H9 (cell line): ENCODE measurements around the gene PLK3. TPM values are rescaled to one million over a fixed set of nuclear protein-coding genes. Genes with fewer than 3 reads are reported as not detected.
A peak's percentile ranks its signal among the peaks of the same experiment; 100 is the strongest.
"Not testable (repeated sequence)": the region's sequence is repeated elsewhere in the genome, so short reads cannot be mapped to it uniquely, and the experiment has no call there.

Source experiments
- DNase-seq: peaks from one replicate; pipeline ENCODE4 v3.0.0-alpha.2; 2017
- H2AFZ ChIP-seq: one replicate; pipeline ENCODE4 v1.6.1; 2013; ENCODE audit warnings: mild to moderate bottlenecking, low read length, control low read depth, moderate library complexity
- H2AK5ac ChIP-seq: 2 replicates; pipeline ENCODE4 v1.6.1; 2013; ENCODE audit warnings: low read length, control low read depth, mixed read lengths; ENCODE audit not compliant: insufficient read length
- H2BK120ac ChIP-seq: one replicate; pipeline ENCODE4 v1.6.1; 2013; ENCODE audit warnings: low read depth, mild to moderate bottlenecking, low read length, control low read depth, inconsistent platforms; ENCODE audit not compliant: poor library complexity, severe bottlenecking
- H2BK12ac ChIP-seq: 2 replicates; pipeline ENCODE4 v1.6.1; 2013; ENCODE audit warnings: low read length, control low read depth, mixed read lengths, low read depth; ENCODE audit not compliant: insufficient read length
- H2BK15ac ChIP-seq: 2 replicates; pipeline ENCODE4 v1.6.1; 2013; ENCODE audit warnings: low read depth, low read length, control low read depth
- H2BK20ac ChIP-seq: one replicate; pipeline ENCODE4 v1.6.1; 2013; ENCODE audit warnings: low read depth, mild to moderate bottlenecking, low read length, control low read depth, inconsistent platforms; ENCODE audit not compliant: poor library complexity, severe bottlenecking
- H2BK5ac ChIP-seq: 2 replicates; pipeline ENCODE4 v1.6.1; 2013; ENCODE audit warnings: low read length, control low read depth, mixed read lengths; ENCODE audit not compliant: insufficient read length
- H3K14ac ChIP-seq: 2 replicates; pipeline ENCODE4 v1.6.1; 2013; ENCODE audit warnings: low read length, control low read depth; ENCODE audit not compliant: insufficient read depth
- H3K18ac ChIP-seq: 2 replicates; pipeline ENCODE4 v1.6.1; 2013; ENCODE audit warnings: low read depth, mild to moderate bottlenecking, mixed read lengths, low read length, control low read depth; ENCODE audit not compliant: insufficient read length
- H3K23ac ChIP-seq: 2 replicates; pipeline ENCODE4 v1.6.1; 2013; ENCODE audit warnings: low read length, control low read depth, mixed read lengths, low read depth; ENCODE audit not compliant: insufficient read length
- H3K23me2 ChIP-seq: 2 replicates; pipeline ENCODE4 v1.6.1; 2013; ENCODE audit warnings: low read depth, mild to moderate bottlenecking, mixed read lengths, low read length, control low read depth; ENCODE audit not compliant: insufficient read length, poor library complexity, severe bottlenecking
- H3K27ac ChIP-seq: 2 replicates; pipeline ENCODE4 v1.5.1; 2013; ENCODE audit warnings: low read length, control low read depth, mixed read lengths, low read depth; ENCODE audit not compliant: insufficient read length
- H3K27me3 ChIP-seq: 2 replicates; pipeline ENCODE4 v1.6.1; 2013; ENCODE audit warnings: low read length, control low read depth, inconsistent platforms; ENCODE audit not compliant: insufficient read depth
- H3K4ac ChIP-seq: 2 replicates; pipeline ENCODE4 v1.6.1; 2013; ENCODE audit warnings: low read depth, mild to moderate bottlenecking, control low read depth, inconsistent platforms, low read length, moderate library complexity
- H3K4me1 ChIP-seq: 2 replicates; pipeline ENCODE4 v1.6.1; 2013; ENCODE audit warnings: low read length, control low read depth, inconsistent platforms; ENCODE audit not compliant: insufficient read depth
- H3K4me2 ChIP-seq: 2 replicates; pipeline ENCODE4 v1.6.1; 2013; ENCODE audit warnings: low read length, control low read depth, mixed read lengths; ENCODE audit not compliant: insufficient read length, insufficient read depth
- H3K56ac ChIP-seq: 2 replicates; pipeline ENCODE4 v1.6.1; 2013; ENCODE audit warnings: low read depth, mild to moderate bottlenecking, mixed read lengths, low read length, control low read depth; ENCODE audit not compliant: insufficient read length
- H3K79me1 ChIP-seq: 2 replicates; pipeline ENCODE4 v1.6.1; 2013; ENCODE audit warnings: low read depth, mild to moderate bottlenecking, moderate library complexity, low read length, control low read depth, inconsistent platforms; ENCODE audit not compliant: insufficient read depth, poor library complexity, severe bottlenecking
- H3K79me2 ChIP-seq: 2 replicates; pipeline ENCODE4 v1.6.1; 2013; ENCODE audit warnings: low read length, control low read depth, inconsistent platforms; ENCODE audit not compliant: insufficient read depth
- H3K9ac ChIP-seq: 2 replicates; pipeline ENCODE4 v1.6.1; 2013; ENCODE audit warnings: low read length, control low read depth, mixed read lengths; ENCODE audit not compliant: insufficient read length; ENCODE audit errors: extremely low read depth
- H3K9me3 ChIP-seq: one replicate; pipeline ENCODE4 v1.6.1; 2013; ENCODE audit warnings: low read depth, low read length, inconsistent platforms; ENCODE audit not compliant: control insufficient read depth
- H3T11ph ChIP-seq: one replicate; pipeline ENCODE4 v1.6.1; 2013; ENCODE audit warnings: mild to moderate bottlenecking, low read length, control low read depth, inconsistent platforms
- H4K20me1 ChIP-seq: one replicate; pipeline ENCODE4 v1.6.1; 2013; ENCODE audit not compliant: control insufficient read depth, insufficient read length, insufficient read depth
- H4K5ac ChIP-seq: 2 replicates; pipeline ENCODE4 v1.6.1; 2013; ENCODE audit warnings: low read depth, mild to moderate bottlenecking, mixed read lengths, low read length, control low read depth; ENCODE audit not compliant: insufficient read length
- H4K8ac ChIP-seq: replicated peaks from 2 replicates; pipeline ENCODE4 v1.6.1; 2013; ENCODE audit warnings: low read length, control low read depth, mixed read lengths, low read depth; ENCODE audit not compliant: insufficient read length
- H4K91ac ChIP-seq: 2 replicates; pipeline ENCODE4 v1.6.1; 2013; ENCODE audit warnings: low read depth, mild to moderate bottlenecking, moderate library complexity, mixed read lengths, low read length, control low read depth; ENCODE audit not compliant: insufficient read length
- H3K27ac Mint-ChIP-seq, 3 experiments: 2 replicates in 2 of 3; 3 replicates in 1 of 3; pipeline ENCODE4 v1.8.0; 2020 to 2021; ENCODE audit warnings: mixed read lengths in 3 of 3, mild to moderate bottlenecking in 1 of 3, moderate library complexity in 1 of 3
- H3K27me3 Mint-ChIP-seq: 2 replicates; pipeline ENCODE4 v1.8.0; 2021; ENCODE audit warnings: low read depth, mild to moderate bottlenecking, moderate library complexity, mixed read lengths
- H3K36me3 Mint-ChIP-seq, 3 experiments: 2 replicates in 2 of 3; 3 replicates in 1 of 3; pipeline ENCODE4 v1.8.0; 2020 to 2021; ENCODE audit warnings: low read depth in 3 of 3, mixed read lengths in 3 of 3; ENCODE audit not compliant: insufficient read depth in 1 of 3
- H3K4me1 Mint-ChIP-seq, 2 experiments: 2 replicates each; pipeline ENCODE4 v1.8.0; 2020; ENCODE audit warnings: mixed read lengths in 2 of 2
- H3K4me3 Mint-ChIP-seq, 2 experiments: 2 replicates in 1 of 2; 3 replicates in 1 of 2; pipeline ENCODE4 v1.8.0; 2020 to 2021; ENCODE audit warnings: mild to moderate bottlenecking in 2 of 2, mixed read lengths in 2 of 2, moderate library complexity in 1 of 2
- H3K9me3 Mint-ChIP-seq, 2 experiments: 2 replicates in 1 of 2; 3 replicates in 1 of 2; pipeline ENCODE4 v1.8.0; 2020; ENCODE audit warnings: mild to moderate bottlenecking in 2 of 2, mixed read lengths in 2 of 2, moderate library complexity in 1 of 2
- CTCF ChIP-seq: fragments of 200-600 bp; sonication (generic); conservative IDR thresholded peaks from 3 replicates; pipeline ENCODE4 v1.8.0; 2021; ENCODE audit warnings: antibody characterized with exemption, mild to moderate bottlenecking
- WGBS: extraction: QIAGEN DNeasy Blood & Tissue Kit; methylation state at CpG from one replicate; pipeline ENCODE4 v1.1.7; 2013; ENCODE audit warnings: missing lambda C conversion rate, low lambda C conversion rate, mixed read lengths; ENCODE audit not compliant: insufficient read length; ENCODE audit errors: extremely low coverage; 5-methylcytosine and 5-hydroxymethylcytosine counted together
- total RNA-seq: library from RNA; stranded (reverse); gene quantifications from 2 replicates; pipeline ENCODE4 v1.2.1, GENCODE V29; 2021

The PLK3 gene
- total RNA-seq, 1 experiment from 2014 or later = 14.7 TPM

- Histone ChIP-seq H3K4me2 (peak overlapping the region; percentile 2), H3K9ac (no peak overlapping the region), H3K14ac (no peak overlapping the region), H2BK12ac (no peak overlapping the region), H3K79me1 (no peaks in the 10 kb centered on the region), H2BK20ac (no peak overlapping the region), H3T11ph (no peak overlapping the region), H3K27ac (no peak overlapping the region), H2BK5ac (no peak overlapping the region), H4K8ac (no peak overlapping the region), H3K79me2 (no peaks in the 10 kb centered on the region), H3K56ac (no peak overlapping the region), H2AFZ (peak overlapping the region; percentile 23), H3K23ac (no peak overlapping the region), H2AK5ac (no peak overlapping the region), H2BK120ac (no peak overlapping the region), H3K4ac (no peak overlapping the region), H3K18ac (peak overlapping the region; percentile 12), H3K27me3 (no peaks in the 10 kb centered on the region), H3K23me2 (no peaks in the 10 kb centered on the region), H2BK15ac (no peak overlapping the region), H4K5ac (no peak overlapping the region), H4K91ac (no peak overlapping the region), H3K4me1 (no peaks in the 10 kb centered on the region), H3K9me3 (no peaks in the 10 kb centered on the region), H4K20me1 (no peaks in the 10 kb centered on the region)
- no peaks in the 10 kb centered on the region for H3K36me3 Mint-ChIP-seq
- H3K4me1 Mint-ChIP-seq = peaks cover 15 to 20% of the 10 kb centered on the region in 2 experiments
- TF ChIP-seq CTCF = no peak
- H3K4me3 Mint-ChIP-seq = no peak overlapping the region; a peak in 1 of 5 replicates
- peak overlapping the region in 2 of 3 experiments; percentile 65 to 71; a peak in 4 of 7 replicates for H3K27ac Mint-ChIP-seq
- H3K9me3 Mint-ChIP-seq = no peaks in the 10 kb centered on the region
- no peak for DNase-seq
- no CpG with 5 or more reads among the region's 9 CpGs for WGBS
- H3K27me3 Mint-ChIP-seq = no peaks in the 10 kb centered on the region
Measured at GRCh38 chr1:44792736-44793502, 7.3 kb upstream of the PLK3 start.

- H4K8ac ChIP-seq, H3K27me3 ChIP-seq, H3K79me2 ChIP-seq, DNase-seq, H3K4me1 ChIP-seq, H3K27me3 Mint-ChIP-seq, H3K18ac ChIP-seq, H3K27ac ChIP-seq, H3K9me3 ChIP-seq, H3K14ac ChIP-seq, H3K79me1 ChIP-seq, H3K4ac ChIP-seq, H3K9me3 Mint-ChIP-seq, H2BK20ac ChIP-seq, H3T11ph ChIP-seq, H3K9ac ChIP-seq, H3K4me3 Mint-ChIP-seq, H2BK5ac ChIP-seq, H3K4me2 ChIP-seq, H2BK120ac ChIP-seq, H2BK12ac ChIP-seq, H3K27ac Mint-ChIP-seq, H3K23ac ChIP-seq, H3K56ac ChIP-seq, H2AK5ac ChIP-seq, H2BK15ac ChIP-seq, H4K5ac ChIP-seq, H3K23me2 ChIP-seq, H4K20me1 ChIP-seq, H4K91ac ChIP-seq, H2AFZ ChIP-seq: not testable (repeated sequence)
- no CpG with 5 or more reads among the region's 8 CpGs for WGBS
- Mint-ChIP-seq H3K36me3 (peaks cover 0 to 14% (median 2%) of the 10 kb centered on the region in 3 experiments; a peak in 6 of 7 replicates), H3K4me1 (peaks cover 18 to 25% of the 10 kb centered on the region in 2 experiments)
Measured at GRCh38 chr1:44797886-44798285, 2.3 kb upstream of the PLK3 start.
